Gastroesophageal sphincter (tissue), 3 donors: ENCODE results near the gene ANKHD1.

ENCODE experiments used
- EP300 ChIP-seq: sonication (generic); formaldehyde crosslinking; IDR thresholded peaks from one replicate; pipeline ENCODE4 v1.6.1; 2017; ENCODE audit warnings: antibody characterized with exemption, mild to moderate bottlenecking
- POLR2A ChIP-seq, 2 donors: fragments of 450-650 bp; IDR thresholded peaks; one replicate each; pipeline ENCODE4 v1.6.1; 2017; ENCODE audit warnings: antibody characterized with exemption in 2 of 2, mild to moderate bottlenecking in 2 of 2, moderate library complexity in 1 of 2
- POLR2AphosphoS5 ChIP-seq: sonication (generic); formaldehyde crosslinking; IDR thresholded peaks from one replicate; pipeline ENCODE4 v1.6.1; 2017; ENCODE audit warnings: antibody characterized with exemption
- TF ChIP-seq, protein P1 (sequence below), 4 experiments: fragments of 200-600 bp in 2 of 4; fragments of 450-650 bp in 2 of 4; sonication (generic) in 1 of 4; IDR thresholded peaks; one replicate each; pipeline ENCODE4 v1.5.1; 2017 to 2019; ENCODE audit warnings: antibody characterized with exemption in 4 of 4, mild to moderate bottlenecking in 2 of 4, moderate library complexity in 2 of 4

DNA sequence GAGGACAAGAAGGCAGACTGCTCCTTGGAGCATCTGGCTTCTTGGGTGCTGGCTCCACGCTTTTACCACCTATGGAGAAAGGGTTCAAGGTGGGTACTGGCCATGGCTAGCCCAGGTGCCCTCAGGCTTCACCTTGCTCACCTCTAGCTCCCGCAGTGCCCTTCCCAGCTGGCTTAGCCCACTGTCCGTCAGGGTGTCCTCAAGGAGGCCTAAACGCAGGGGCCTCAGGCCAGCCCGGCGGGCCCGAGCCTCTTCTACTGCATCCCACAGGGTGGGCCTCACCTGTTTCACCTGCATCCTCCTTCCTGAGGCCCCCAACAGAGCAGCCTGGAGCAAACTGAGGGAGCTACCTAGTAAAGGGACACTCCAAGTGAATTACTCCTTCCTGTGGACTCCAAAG lies 172.1 kb downstream of the ANKHD1 start:
- TF ChIP-seq, protein P1, sequence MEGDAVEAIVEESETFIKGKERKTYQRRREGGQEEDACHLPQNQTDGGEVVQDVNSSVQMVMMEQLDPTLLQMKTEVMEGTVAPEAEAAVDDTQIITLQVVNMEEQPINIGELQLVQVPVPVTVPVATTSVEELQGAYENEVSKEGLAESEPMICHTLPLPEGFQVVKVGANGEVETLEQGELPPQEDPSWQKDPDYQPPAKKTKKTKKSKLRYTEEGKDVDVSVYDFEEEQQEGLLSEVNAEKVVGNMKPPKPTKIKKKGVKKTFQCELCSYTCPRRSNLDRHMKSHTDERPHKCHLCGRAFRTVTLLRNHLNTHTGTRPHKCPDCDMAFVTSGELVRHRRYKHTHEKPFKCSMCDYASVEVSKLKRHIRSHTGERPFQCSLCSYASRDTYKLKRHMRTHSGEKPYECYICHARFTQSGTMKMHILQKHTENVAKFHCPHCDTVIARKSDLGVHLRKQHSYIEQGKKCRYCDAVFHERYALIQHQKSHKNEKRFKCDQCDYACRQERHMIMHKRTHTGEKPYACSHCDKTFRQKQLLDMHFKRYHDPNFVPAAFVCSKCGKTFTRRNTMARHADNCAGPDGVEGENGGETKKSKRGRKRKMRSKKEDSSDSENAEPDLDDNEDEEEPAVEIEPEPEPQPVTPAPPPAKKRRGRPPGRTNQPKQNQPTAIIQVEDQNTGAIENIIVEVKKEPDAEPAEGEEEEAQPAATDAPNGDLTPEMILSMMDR (IDR thresholded peaks at IDR 0.05), result no peak
- TF ChIP-seq EP300, result no peak
- no peak for TF ChIP-seq POLR2AphosphoS5
- no peak for TF ChIP-seq POLR2A (IDR thresholded peaks at IDR 0.05)
